Cardiac fibroblast (primary cell): ENCODE data around the gene ZNF618.

Experiments
- DNase-seq, 2 donors: peaks; one replicate each; pipeline versions ENCODE4 v3.0.0 to v3.0.0-alpha.2; 2010; ENCODE audit warnings: low read depth in 2 of 2
- H3K4me3 ChIP-seq, 2 donors: replicated peaks in 1 of 2; 1 replicate in 1 of 2; 2 replicates in 1 of 2; pipeline ENCODE4 v1.5.1; 2011; ENCODE audit warnings: low read depth in 2 of 2, low read length in 2 of 2, mild to moderate bottlenecking in 2 of 2, moderate library complexity in 1 of 2
- CTCF ChIP-seq: IDR thresholded peaks from one replicate; pipeline ENCODE4 v1.5.1; 2011; ENCODE audit warnings: low read depth, mild to moderate bottlenecking, low read length, inconsistent platforms

Gene ZNF618

GRCh38 chr9:114008667-114009410 is 132.7 kb downstream of the ZNF618 start:
- no peak for TF ChIP-seq CTCF

DNA sequence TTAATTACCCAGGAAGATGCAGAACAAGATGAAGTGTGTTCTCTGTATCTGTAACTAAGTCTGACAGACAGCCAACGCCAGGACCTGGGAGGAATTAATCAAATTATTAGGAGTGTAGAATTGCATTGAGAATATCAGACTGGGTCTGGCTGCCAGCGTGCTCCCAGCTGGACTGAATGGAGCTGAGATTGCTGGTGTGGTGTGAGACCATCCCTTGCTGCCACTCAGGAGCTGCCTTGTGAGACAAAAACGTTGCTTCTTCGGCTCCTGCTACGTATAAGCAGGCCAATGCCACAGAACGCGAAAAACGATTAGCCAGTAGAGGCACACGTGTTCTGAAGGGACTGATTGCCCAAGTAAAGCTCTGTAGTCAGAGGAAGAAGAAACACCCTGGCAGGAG is 135.2 kb downstream of the ZNF618 start:
- DNase-seq: no peak
- no peak for TF ChIP-seq CTCF
- H3K4me3 ChIP-seq: no peak overlapping the region

More at GRCh38 chr9:114008667-114009410, 132.7 kb downstream of the ZNF618 start:
- DNase-seq: no peak
- no peak overlapping the region for H3K4me3 ChIP-seq

DNA sequence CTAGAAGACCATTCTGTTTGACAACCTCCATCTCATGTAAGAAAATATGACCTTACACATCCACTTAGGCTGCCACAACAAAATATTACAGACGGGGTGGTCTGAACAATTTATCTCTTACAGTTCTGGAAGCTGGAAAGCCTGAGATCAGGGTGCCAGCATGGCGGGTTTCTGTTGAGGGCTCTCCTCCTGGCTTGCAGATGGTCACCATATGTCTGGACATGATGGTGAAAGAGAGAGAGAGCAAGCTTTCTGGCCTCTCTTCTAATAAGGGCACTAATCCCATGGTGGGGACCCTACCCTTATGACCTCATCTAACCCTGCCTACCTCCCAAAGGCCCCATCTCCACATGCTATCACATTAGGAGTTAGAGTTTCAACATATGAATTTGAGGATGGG is 136.0 kb downstream of the ZNF618 start:
- TF ChIP-seq CTCF: no peak
- H3K4me3 ChIP-seq: no peak overlapping the region
- no peak for DNase-seq

DNA sequence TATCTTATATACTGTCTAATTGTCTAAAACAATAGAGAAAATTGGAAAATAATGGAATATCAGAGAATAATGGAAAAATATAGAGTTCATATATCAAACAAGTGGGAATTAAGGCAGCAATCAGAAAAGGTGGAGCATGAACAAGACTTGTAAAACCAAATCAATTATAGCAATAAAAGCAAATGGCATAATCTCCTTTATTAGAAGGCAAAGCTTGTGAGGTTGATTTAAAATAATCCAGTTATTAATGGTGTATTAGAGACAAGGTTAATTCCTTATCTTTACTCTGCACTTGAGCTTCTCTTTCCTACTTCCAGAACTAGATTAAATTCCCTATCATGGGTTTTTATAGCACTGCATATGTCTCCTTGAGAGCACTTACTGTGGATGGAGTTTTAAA is 137.9 kb downstream of the ZNF618 start:
- no peak for DNase-seq
- H3K4me3 ChIP-seq: no peak overlapping the region
- TF ChIP-seq CTCF: no peak

GRCh38 chr9:114015607-114016006 is 139.5 kb downstream of the ZNF618 start:
- H3K4me3 ChIP-seq: no peak overlapping the region
- DNase-seq: no peak
- TF ChIP-seq CTCF: no peak

DNA sequence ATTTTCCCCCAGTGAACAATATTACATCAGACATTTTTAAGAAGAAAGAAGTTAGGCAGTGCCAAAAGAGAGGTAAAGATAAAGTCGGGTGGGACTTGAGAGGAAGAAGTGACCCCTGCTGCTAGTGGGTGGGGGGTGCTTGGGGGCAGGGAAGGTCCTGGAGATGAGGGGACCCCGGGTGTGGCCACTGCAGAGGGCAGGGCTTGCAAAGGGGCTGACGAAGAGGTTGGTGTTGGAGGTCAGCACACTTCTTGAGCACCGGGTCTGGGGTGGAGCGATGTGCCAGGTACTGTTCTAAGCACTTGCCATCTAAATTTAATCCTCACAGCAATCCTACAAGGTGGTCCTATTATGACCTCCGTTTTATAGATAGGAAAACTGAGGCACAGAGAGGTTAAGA is 140.0 kb downstream of the ZNF618 start:
- DNase-seq: no peak
- no peak overlapping the region for H3K4me3 ChIP-seq
- no peak for TF ChIP-seq CTCF
